H1 (cell line): Measurements from ENCODE around the gene MYNN. TPM values are rescaled to one million over a fixed set of nuclear protein-coding genes. Genes with fewer than 3 reads are reported as not detected.

Experiments
- CTCF ChIA-PET: fragments of 300-600 bp; sonication (Branson Sonifier 250); formaldehyde crosslinking; loops from one replicate; lab custom pipeline; 2021; ENCODE audit not compliant: partially characterized antibody; lab: Charles Lee
- POLR2A ChIA-PET: fragments of 300-600 bp; sonication (Branson Sonifier 250); formaldehyde crosslinking; loops from one replicate; lab custom pipeline; 2021; ENCODE audit warnings: inconsistent platforms; ENCODE audit not compliant: partially characterized antibody; lab: Charles Lee
- DNase-seq, 2 experiments: peaks; one replicate each; pipeline versions ENCODE4 v3.0.0 to v3.0.0-alpha.2; 2010 to 2022; ENCODE audit warnings: low spot score in 2 of 2, low read depth in 1 of 2, mixed read lengths in 1 of 2
- FAIRE-seq: peaks from 2 replicates; lab custom pipeline; 2011; peaks lifted over from hg19 to GRCh38; lab: Jason Lieb, UNC
- H2AFZ ChIP-seq: 2 replicates; pipeline ENCODE4 v1.8.1; 2012; ENCODE audit warnings: low read length, inconsistent platforms
- H2AK5ac ChIP-seq: 2 replicates; pipeline ENCODE4 v1.6.1; 2013; ENCODE audit warnings: low read depth, low read length
- H2BK120ac ChIP-seq: replicated peaks from 2 replicates; pipeline ENCODE3; 2013; ENCODE audit warnings: low read depth, low read length, inconsistent platforms
- H2BK12ac ChIP-seq: 2 replicates; pipeline ENCODE4 v1.6.1; 2013; ENCODE audit warnings: low read depth, low read length
- H2BK15ac ChIP-seq: 2 replicates; pipeline ENCODE4 v1.6.1; 2013; ENCODE audit warnings: low read length
- H2BK20ac ChIP-seq: 2 replicates; pipeline ENCODE4 v1.6.1; 2013; ENCODE audit warnings: low read length
- H2BK5ac ChIP-seq: 2 replicates; pipeline ENCODE4 v1.6.1; 2013; ENCODE audit warnings: low read depth, low read length
- H3K14ac ChIP-seq: 2 replicates; pipeline ENCODE4 v1.6.1; 2013; ENCODE audit warnings: inconsistent platforms; ENCODE audit not compliant: insufficient read length
- H3K18ac ChIP-seq: 2 replicates; pipeline ENCODE4 v1.6.1; 2013; ENCODE audit warnings: low read length; ENCODE audit errors: extremely low read depth
- H3K23ac ChIP-seq: 2 replicates; pipeline ENCODE4 v1.6.1; 2013; ENCODE audit warnings: inconsistent platforms; ENCODE audit not compliant: insufficient read length
- H3K23me2 ChIP-seq: 2 replicates; pipeline ENCODE4 v1.6.1; 2013; ENCODE audit warnings: low read depth, low read length
- H3K27ac ChIP-seq: 2 replicates; pipeline ENCODE4 v1.6.1; 2011; ENCODE audit warnings: low read depth, low read length, inconsistent platforms
- H3K27me3 ChIP-seq, 4 experiments: replicated peaks in 1 of 4; 1 replicate in 1 of 4; 2 replicates in 3 of 4; pipeline versions ENCODE4 v1.6.1 to v1.8.1; 2011 to 2013; ENCODE audit warnings: low read length in 3 of 4, mild to moderate bottlenecking in 3 of 4, inconsistent platforms in 2 of 4, mixed read lengths in 2 of 4, moderate library complexity in 1 of 4; ENCODE audit not compliant: control insufficient read depth in 3 of 4, insufficient read depth in 3 of 4; ENCODE audit errors: extremely low read depth in 1 of 4
- H3K36me3 ChIP-seq, 4 experiments: 2 replicates each; pipeline versions ENCODE4 v1.6.1 to v1.8.1; 2011 to 2013; ENCODE audit warnings: mild to moderate bottlenecking in 4 of 4, low read length in 3 of 4, moderate library complexity in 2 of 4, control low read depth in 1 of 4, inconsistent platforms in 1 of 4; ENCODE audit not compliant: insufficient read depth in 4 of 4, control insufficient read depth in 2 of 4
- H3K4ac ChIP-seq: replicated peaks from 2 replicates; pipeline ENCODE3; 2013; ENCODE audit warnings: low read length, low read depth, mixed read lengths, inconsistent platforms; ENCODE audit not compliant: insufficient read length
- H3K4me1 ChIP-seq, 4 experiments: replicated peaks in 1 of 4; 1 replicate in 1 of 4; 2 replicates in 3 of 4; pipeline versions ENCODE4 v1.6.1 to v1.8.1; 2011 to 2013; ENCODE audit warnings: low read length in 3 of 4, inconsistent platforms in 2 of 4, mixed read lengths in 1 of 4; ENCODE audit not compliant: insufficient read depth in 4 of 4, control insufficient read depth in 3 of 4
- H3K4me2 ChIP-seq, 2 experiments: 2 replicates each; pipeline versions ENCODE4 v1.6.1 to v1.8.1; 2011 to 2013; ENCODE audit warnings: low read depth in 2 of 2, low read length in 2 of 2, control low read depth in 1 of 2, inconsistent platforms in 1 of 2, mild to moderate bottlenecking in 1 of 2; ENCODE audit not compliant: insufficient read depth in 1 of 2
- H3K4me3 ChIP-seq, 4 experiments: fragments of 200-600, 300-600 bp in 1 of 4; sonication (generic), shearing (Covaris generic), sonication (Bioruptor Twin) in 1 of 4; 2 replicates each; pipeline versions ENCODE4 v1.5.1 to v1.8.1; 2011 to 2016; ENCODE audit warnings: low read length in 4 of 4, low read depth in 3 of 4, control low read depth in 2 of 4, inconsistent platforms in 2 of 4, mild to moderate bottlenecking in 2 of 4, mixed read lengths in 1 of 4, moderate library complexity in 1 of 4; ENCODE audit not compliant: insufficient read depth in 2 of 4; ENCODE audit errors: extremely low read depth in 1 of 4
- H3K56ac ChIP-seq: replicated peaks from 2 replicates; pipeline ENCODE3; 2013; ENCODE audit warnings: low read depth, mild to moderate bottlenecking, mixed read lengths, low read length, inconsistent platforms; ENCODE audit not compliant: insufficient read length
- H3K79me1 ChIP-seq: 2 replicates; pipeline ENCODE4 v1.6.1; 2013; ENCODE audit warnings: low read depth, low read length, control low read depth
- H3K79me2 ChIP-seq, 2 experiments: 2 replicates each; pipeline versions ENCODE4 v1.6.1 to v1.8.1; 2012 to 2013; ENCODE audit warnings: low read length in 2 of 2, mild to moderate bottlenecking in 2 of 2, inconsistent platforms in 1 of 2; ENCODE audit not compliant: insufficient read depth in 2 of 2, control insufficient read depth in 1 of 2
- H3K9ac ChIP-seq, 4 experiments: replicated peaks in 1 of 4; 1 replicate in 1 of 4; 2 replicates in 3 of 4; pipeline versions ENCODE4 v1.6.1 to v1.8.1; 2011 to 2013; ENCODE audit warnings: low read depth in 3 of 4, low read length in 3 of 4, control low read depth in 2 of 4, mild to moderate bottlenecking in 2 of 4, moderate library complexity in 2 of 4, inconsistent platforms in 1 of 4; ENCODE audit errors: extremely low read depth in 1 of 4
- H3K9me3 ChIP-seq, 2 experiments: 2 replicates each; pipeline versions ENCODE4 v1.6.1 to v1.8.1; 2012 to 2013; ENCODE audit warnings: mild to moderate bottlenecking in 2 of 2, moderate library complexity in 2 of 2, control low read depth in 1 of 2, inconsistent platforms in 1 of 2, low read depth in 1 of 2, low read length in 1 of 2, mixed read lengths in 1 of 2; ENCODE audit not compliant: insufficient read depth in 2 of 2
- H4K20me1 ChIP-seq, 2 experiments: replicated peaks in 1 of 2; 2 replicates each; pipeline versions ENCODE3 to v1.8.1; 2011 to 2013; ENCODE audit warnings: inconsistent platforms in 2 of 2, low read length in 2 of 2, mild to moderate bottlenecking in 1 of 2; ENCODE audit not compliant: insufficient read depth in 2 of 2, control insufficient read depth in 1 of 2
- H4K5ac ChIP-seq: 2 replicates; pipeline ENCODE4 v1.6.1; 2013; ENCODE audit warnings: low read length, low read depth, mixed read lengths, inconsistent platforms; ENCODE audit not compliant: insufficient read length
- H4K8ac ChIP-seq: 2 replicates; pipeline ENCODE4 v1.8.0; 2013; ENCODE audit warnings: mild to moderate bottlenecking, moderate library complexity, low read length, inconsistent platforms; ENCODE audit not compliant: insufficient read depth; ENCODE audit errors: extremely low read depth
- H4K91ac ChIP-seq: replicated peaks from 2 replicates; pipeline ENCODE3; 2013; ENCODE audit warnings: low read length, mixed read lengths, inconsistent platforms; ENCODE audit not compliant: insufficient read length
- CTCF ChIP-seq, 3 experiments: IDR thresholded peaks; 1 replicate in 2 of 3; 2 replicates in 1 of 3; pipeline versions ENCODE4 v1.5.1 to v1.6.1; 2011; ENCODE audit warnings: low read length in 3 of 3, mild to moderate bottlenecking in 3 of 3, inconsistent platforms in 2 of 3, low read depth in 1 of 3, moderate library complexity in 1 of 3; ENCODE audit not compliant: insufficient read depth in 1 of 3; ENCODE audit errors: control extremely low read depth in 1 of 3
- NANOG ChIP-seq: IDR thresholded peaks from 2 replicates; pipeline ENCODE4 v1.6.1; 2011; ENCODE audit warnings: low read length, low read depth, mild to moderate bottlenecking, inconsistent platforms; ENCODE audit not compliant: insufficient read depth, poor library complexity, severe bottlenecking
- SIX5 ChIP-seq: IDR thresholded peaks from 2 replicates; pipeline ENCODE4 v1.6.1; 2011; ENCODE audit warnings: mild to moderate bottlenecking, low read depth, low read length
- WGBS, 2 experiments: shearing (Covaris generic) in 1 of 2; methylation state at CpG; one replicate each; pipeline versions ENCODE4 v1.1.6 to v1.1.7; 2013 to 2015; ENCODE audit warnings: low lambda C conversion rate in 2 of 2, mixed read lengths in 2 of 2, inconsistent platforms in 1 of 2, low coverage in 1 of 2, missing lambda C conversion rate in 1 of 2; ENCODE audit not compliant: insufficient replicate concordance in 2 of 2, insufficient coverage in 1 of 2, insufficient read length in 1 of 2; ENCODE audit errors: extremely low coverage in 1 of 2, missing lambda C conversion rate in 1 of 2; 5-methylcytosine and 5-hydroxymethylcytosine counted together
- long read RNA-seq, 2 experiments: library from RNA in 1 of 2; library from capped mRNA in 1 of 2; stranded (forward); transcript quantifications; one replicate each; pipeline ENCODE4 v2.0.0, GENCODE V29; 2021; ENCODE audit warnings: inconsistent platforms in 1 of 2
- polyA minus RNA-seq, 3 experiments: library from RNA; depleted of rRNA, polyadenylated mRNA; stranded (reverse); fragments of >200 nt; gene quantifications; 1 replicate in 2 of 3; 2 replicates in 1 of 3; pipeline ENCODE4 v1.2.3, GENCODE V29; 2011
- polyA plus RNA-seq, 7 experiments: library from polyadenylated mRNA; depleted of rRNA in 3 of 7; stranded (reverse) in 5 of 7; unstranded in 2 of 7; fragments of >200 nt in 5 of 7; fragments of 200-250 nt in 2 of 7; gene quantifications; 1 replicate in 5 of 7; 2 replicates in 1 of 7; 4 replicates in 1 of 7; pipeline versions ENCODE4 v1.2.1 to v1.2.3, GENCODE V29; 2011 to 2013; ENCODE audit warnings: missing spikeins in 2 of 7, mixed read lengths in 2 of 7
- total RNA-seq: library from RNA; stranded (reverse); fragmentation: NEBNext Ultra II Directional; extraction: Animal tissue kit (Norgen Biotek cat#: 25700); gene quantifications from 2 replicates; pipeline ENCODE4 v1.2.1, GENCODE V29; 2021
- TF ChIP-seq, protein P1 (sequence below): IDR thresholded peaks from 2 replicates; pipeline ENCODE4 v1.6.1; 2012; ENCODE audit warnings: inconsistent platforms

The MYNN gene
- total RNA-seq (13.9 and 15.2 TPM in 2 replicates), polyA plus RNA-seq (2011; rRNA removed) (3.6 and 7.3 TPM in 2 replicates), polyA minus RNA-seq (2011; rRNA and poly(A)+ RNA removed) (18.1 and 36.8 TPM in 2 replicates)
- polyA plus RNA-seq (2011; cell fraction: cytosol; rRNA removed): 8.8 TPM
- polyA plus RNA-seq (2011; cell fraction: nucleus; rRNA removed): 6.2 TPM
- polyA plus RNA-seq (2012, experiment 1 of 2): 10.1 to 14.0 TPM (median 11.3 TPM) in 4 replicates
- 0.71 TPM for polyA plus RNA-seq (2012, experiment 2 of 2)
- 11.6 TPM for polyA plus RNA-seq (2013, experiment 1 of 2)
- polyA plus RNA-seq (2013, experiment 2 of 2): 10.1 TPM
- polyA minus RNA-seq (2011; cell fraction: cytosol; rRNA and poly(A)+ RNA removed): 12.3 TPM
- 19.1 TPM for polyA minus RNA-seq (2011; cell fraction: nucleus; rRNA and poly(A)+ RNA removed)
- long read RNA-seq, experiment 1, partial matches to known transcripts: 9 of 16 reads
- long read RNA-seq, experiment 1, other reads (novel, unspliced or antisense): 7 of 16 reads
- long read RNA-seq, experiment 2, full-length matches to known transcripts: 9 of 14 reads
- long read RNA-seq, experiment 2, partial matches to known transcripts: 2 of 14 reads
- long read RNA-seq, experiment 2, other reads (novel, unspliced or antisense): 3 of 14 reads

DNA sequence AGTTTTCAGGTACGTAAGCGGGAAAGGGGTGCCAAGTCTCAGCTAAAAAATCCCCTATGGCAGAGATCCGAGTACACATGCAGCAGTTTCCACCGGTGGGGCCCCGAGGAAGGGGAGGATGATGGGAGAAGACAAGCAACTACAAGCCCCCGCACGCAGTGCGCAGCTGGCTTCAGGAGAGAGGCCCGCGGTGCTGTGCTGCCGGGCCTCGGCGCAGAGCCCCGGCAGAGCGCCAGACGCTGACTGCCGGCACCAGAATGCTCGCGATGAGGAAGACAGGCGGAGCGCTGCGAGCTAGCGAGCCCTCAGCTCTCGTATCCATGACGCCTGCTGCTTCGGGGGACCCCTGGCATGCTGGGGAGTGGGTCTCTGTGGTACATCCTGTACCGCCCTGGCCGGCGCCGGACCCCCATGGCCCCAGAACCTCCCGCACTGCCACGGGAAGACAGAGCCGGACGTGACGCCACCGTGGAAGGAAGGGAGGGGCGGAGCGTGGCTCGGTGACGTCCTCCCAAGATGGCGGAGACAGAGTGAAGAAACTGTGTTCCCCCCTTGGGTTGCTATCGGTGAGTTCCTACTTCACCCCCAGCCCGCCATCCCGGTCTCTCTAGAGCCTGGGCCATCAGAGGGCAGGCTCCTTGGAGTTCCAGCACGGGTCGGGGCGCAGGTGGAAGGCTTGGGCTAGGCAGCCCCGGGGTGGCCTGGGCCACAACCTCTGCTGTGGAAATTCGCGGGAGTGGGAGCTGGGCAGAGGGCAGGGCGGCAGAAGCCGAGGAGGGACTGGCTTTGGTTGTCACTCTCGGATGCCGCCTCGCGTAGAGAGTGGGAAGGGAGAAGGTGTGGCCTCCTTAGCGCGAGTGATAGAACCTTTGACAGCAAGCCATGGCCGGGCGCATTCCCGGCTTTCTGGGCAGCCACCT lies at the start of gene MYNN:
TSS of gene MYNN (plus strand) at position 500 of the 920 bp plus-strand sequence. CDS start 900 bp downstream, outside the sequence.
- H3K27me3 ChIP-seq: no peaks in the 10 kb centered on the region
- peak within 1 kb of the TSS; percentile 31 for H4K91ac ChIP-seq
- no peak within 1 kb of the TSS for H2BK12ac ChIP-seq
- H3K36me3 ChIP-seq: peaks cover 0 to 30% (median 6%) of the 10 kb centered on the region in 4 experiments; a peak in 5 of 8 replicates
- H3K4me2 ChIP-seq: peak within 1 kb of the TSS; percentile 21 to 74
- H2AK5ac ChIP-seq: no peak within 1 kb of the TSS
- H4K8ac ChIP-seq: peak within 1 kb of the TSS; percentile 97
- H3K79me1 ChIP-seq: no peaks in the 10 kb centered on the region; the same call in 1 of the 2 replicates
- FAIRE-seq (no peak), DNase-seq (peak; percentile 60 to 93)
- H3K14ac ChIP-seq: no peak within 1 kb of the TSS
- peak within 1 kb of the TSS; percentile 83 for H2AFZ ChIP-seq
- no peak within 1 kb of the TSS for H3K23ac ChIP-seq
- 2% methylated on average over 53 of the region's 61 CpGs; no CpG with 5 or more reads in 1 of the 2 experiments for WGBS, 2 experiments
- peak within 1 kb of the TSS; percentile 94 for H3K56ac ChIP-seq
- H3K18ac ChIP-seq: peak within 1 kb of the TSS; percentile 88
- peaks cover 0 to 2% of the 10 kb centered on the region in 2 experiments for H4K20me1 ChIP-seq
- no peak within 1 kb of the TSS for H2BK20ac ChIP-seq
- H3K4me1 ChIP-seq: peaks cover 0 to 3% (median 1%) of the 10 kb centered on the region in 4 experiments; a peak in 1 of 7 replicates
- H3K9me3 ChIP-seq: no peaks in the 10 kb centered on the region
- no peak within 1 kb of the TSS for H2BK120ac ChIP-seq
- H3K9ac ChIP-seq: peak within 1 kb of the TSS; percentile 82 to 92 (median 84)
- H2BK5ac ChIP-seq: peak within 1 kb of the TSS; percentile 92
- H3K4me3 ChIP-seq: peak within 1 kb of the TSS; percentile 44 to 91 (median 91)
- 0 out of 2 replicates have a peak within 1 kb of the TSS, but pooled peaks have one; percentile 65 for H2BK15ac ChIP-seq
- peak within 1 kb of the TSS; percentile 96 for H3K27ac ChIP-seq
- CTCF ChIA-PET: interaction anchor here (0.6 to 1.8 kb wide), 5 partner anchors 9 to 39 kb away, joined by 3 to 7 read pairs (median 3); partner anchors contain the start of gene TERC
- POLR2A ChIA-PET: interaction anchor here (0.5 to 3.5 kb wide), 11 partner anchors 10 to 492 kb away, joined by 3 to 30 read pairs (median 3); partner anchors contain the start of genes LRRC34, LRRIQ4 and TERC
- no peak within 1 kb of the TSS for H3K4ac ChIP-seq
- H3K79me2 ChIP-seq: peaks cover 0 to 44% of the 10 kb centered on the region in 2 experiments; a peak in 3 of 4 replicates
- peak within 1 kb of the TSS; percentile 82 for H4K5ac ChIP-seq
- H3K23me2 ChIP-seq: no peaks in the 10 kb centered on the region
- TF ChIP-seq NANOG (no peak), CTCF (IDR thresholded peaks at IDR 0.05; ENCODE audit: control extremely low read depth in 1 of 3, insufficient read depth in 1 of 3, low read depth in 1 of 3, low read length in 3 of 3) (no peak), SIX5 (no peak)
- TF ChIP-seq, protein P1, sequence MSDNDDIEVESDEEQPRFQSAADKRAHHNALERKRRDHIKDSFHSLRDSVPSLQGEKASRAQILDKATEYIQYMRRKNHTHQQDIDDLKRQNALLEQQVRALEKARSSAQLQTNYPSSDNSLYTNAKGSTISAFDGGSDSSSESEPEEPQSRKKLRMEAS: peak; percentile 36
